Smooth muscle cell (in vitro differentiated cells): ENCODE data around the gene TUBGCP4. TPM values are rescaled to one million over a fixed set of nuclear protein-coding genes. Genes with fewer than 3 reads are reported as not detected.

Source experiments
- DNase-seq: peaks from one replicate; lab custom pipeline; 2025; ENCODE audit not compliant: unreplicated experiment; lab: John Stamatoyannopoulos, UW
- H2AFZ ChIP-seq: fragments of 200-600 bp; sonication (generic); 2 replicates; pipeline ENCODE4 v1.6.0; 2016; ENCODE audit warnings: antibody characterized with exemption, low read depth, mild to moderate bottlenecking
- H3F3A ChIP-seq: fragments of 200-600 bp; sonication (generic); 2 replicates; pipeline ENCODE4 v1.6.0; 2017; ENCODE audit warnings: antibody characterized with exemption, low read depth
- H3K27ac ChIP-seq: fragments of 200-600 bp; sonication (generic); 2 replicates; pipeline ENCODE4 v1.5.1; 2016; ENCODE audit warnings: low read depth, mild to moderate bottlenecking
- H3K27me3 ChIP-seq: fragments of 200-600 bp; sonication (generic); 2 replicates; pipeline ENCODE4 v1.6.1; 2016; ENCODE audit warnings: low read depth, mild to moderate bottlenecking
- H3K36me3 ChIP-seq: fragments of 200-600 bp; sonication (generic); 2 replicates; pipeline ENCODE4 v1.5.1; 2016; ENCODE audit warnings: low read depth
- H3K4me1 ChIP-seq: fragments of 200-600 bp; sonication (generic); 2 replicates; pipeline ENCODE4 v1.5.1; 2016; ENCODE audit warnings: low read depth
- H3K4me2 ChIP-seq: fragments of 200-600 bp; sonication (generic); 2 replicates; pipeline ENCODE4 v1.6.0; 2016; ENCODE audit warnings: mild to moderate bottlenecking
- H3K4me3 ChIP-seq: fragments of 200-600 bp; sonication (generic); 2 replicates; pipeline ENCODE4 v1.5.1; 2016; ENCODE audit warnings: mild to moderate bottlenecking
- H3K79me2 ChIP-seq: fragments of 200-600 bp; sonication (generic); 2 replicates; pipeline ENCODE4 v1.6.0; 2016; ENCODE audit warnings: low read depth, mild to moderate bottlenecking
- H3K9ac ChIP-seq: fragments of 200-600 bp; sonication (generic); 2 replicates; pipeline ENCODE4 v1.6.0; 2016; ENCODE audit warnings: low read depth
- H3K9me3 ChIP-seq: fragments of 200-600 bp; sonication (generic); replicated peaks from 2 replicates; pipeline ENCODE4 v1.5.1; 2016; ENCODE audit warnings: low read depth
- H4K20me1 ChIP-seq: fragments of 200-600 bp; sonication (generic); 2 replicates; pipeline ENCODE4 v1.6.0; 2016; ENCODE audit warnings: low read depth
- CTCF ChIP-seq: fragments of 200-600 bp; sonication (generic); IDR thresholded peaks from 2 replicates; pipeline ENCODE4 v1.5.1; 2017; ENCODE audit warnings: borderline replicate concordance, mild to moderate bottlenecking, antibody characterized with exemption; ENCODE audit not compliant: insufficient read depth, poor library complexity, severe bottlenecking
- WGBS: methylation state at CpG from one replicate; pipeline ENCODE4 v1.1.7; 2016; ENCODE audit warnings: low lambda C conversion rate; 5-methylcytosine and 5-hydroxymethylcytosine counted together
- polyA plus RNA-seq: library from polyadenylated mRNA; unstranded; fragments of >200 nt; fragmentation: Nextera tagmentation; extraction: Ambion mirVana; gene quantifications from 2 replicates; pipeline ENCODE4 v1.2.1, GENCODE V29; 2016
- total RNA-seq: library from RNA; depleted of rRNA; stranded (reverse); fragments of >200 nt; gene quantifications from 2 replicates; pipeline ENCODE4 v1.2.3, GENCODE V29; 2014

Gene TUBGCP4
- total and polyA plus RNA-seq, 2 experiments from 2014 or later: 10.2 to 11.4 TPM

- Histone ChIP-seq H3K79me2 (no peaks in the 10 kb centered on the region), H3K36me3 (peaks cover 19% of the 10 kb centered on the region), H2AFZ (no peak overlapping the region), H3K27ac (no peak overlapping the region), H3F3A (no peaks in the 10 kb centered on the region), H3K4me1 (no peaks in the 10 kb centered on the region), H3K4me3 (no peak overlapping the region), H3K9ac (no peak overlapping the region), H3K9me3 (no peaks in the 10 kb centered on the region), H3K27me3 (no peaks in the 10 kb centered on the region), H4K20me1 (no peaks in the 10 kb centered on the region), H3K4me2 (no peak overlapping the region)
- WGBS: 97% methylated on average over 3 of the region's 3 CpGs
- no peak for TF ChIP-seq CTCF
- DNase-seq: no peak
Observed at GRCh38 chr15:43402255-43402654, 31.4 kb downstream of the TUBGCP4 start.

GRCh38 chr15:43403616-43404015 lies 32.7 kb downstream of the TUBGCP4 start:
- H2AFZ ChIP-seq: no peak overlapping the region
- no peaks in the 10 kb centered on the region for H3K79me2 ChIP-seq
- WGBS: 93% methylated on average over 8 of the region's 8 CpGs
- no peaks in the 10 kb centered on the region for H4K20me1 ChIP-seq
- H3K4me2 ChIP-seq: no peak overlapping the region
- peaks cover 21% of the 10 kb centered on the region for H3K36me3 ChIP-seq
- H3K4me1 ChIP-seq: no peaks in the 10 kb centered on the region
- no peak overlapping the region for H3K4me3 ChIP-seq
- no peaks in the 10 kb centered on the region for H3K9me3 ChIP-seq
- DNase-seq: no peak
- H3F3A ChIP-seq: no peaks in the 10 kb centered on the region
- TF ChIP-seq CTCF: no peak
- H3K27ac ChIP-seq: no peak overlapping the region
- H3K27me3 ChIP-seq: no peaks in the 10 kb centered on the region
- no peak overlapping the region for H3K9ac ChIP-seq

GRCh38 chr15:43404130-43404529 lies 33.2 kb downstream of the TUBGCP4 start:
- DNase-seq: no peak
- H3K4me3 ChIP-seq: no peak overlapping the region
- H3K9me3 ChIP-seq: no peaks in the 10 kb centered on the region
- no peaks in the 10 kb centered on the region for H3K79me2 ChIP-seq
- H3K4me1 ChIP-seq: no peaks in the 10 kb centered on the region
- H3F3A ChIP-seq: no peaks in the 10 kb centered on the region
- TF ChIP-seq CTCF: no peak
- H3K27me3 ChIP-seq: no peaks in the 10 kb centered on the region
- 95% methylated on average over 5 of the region's 5 CpGs for WGBS
- no peak overlapping the region for H3K9ac ChIP-seq
- H4K20me1 ChIP-seq: no peaks in the 10 kb centered on the region
- H3K27ac ChIP-seq: no peak overlapping the region
- H3K36me3 ChIP-seq: peaks cover 26% of the 10 kb centered on the region
- H2AFZ ChIP-seq: no peak overlapping the region
- H3K4me2 ChIP-seq: no peak overlapping the region

- H3K4me1 ChIP-seq: no peaks in the 10 kb centered on the region
- H3K79me2 ChIP-seq: no peaks in the 10 kb centered on the region
- no peak overlapping the region for H2AFZ ChIP-seq
- TF ChIP-seq CTCF: no peak
- no peak overlapping the region for H3K9ac ChIP-seq
- H3F3A ChIP-seq: no peaks in the 10 kb centered on the region
- H3K9me3 ChIP-seq: no peaks in the 10 kb centered on the region
- no peak for DNase-seq
- H3K36me3 ChIP-seq: peaks cover 36% of the 10 kb centered on the region
- H3K4me3 ChIP-seq: no peak overlapping the region
- WGBS: 82% methylated on average over 2 of the region's 2 CpGs
- H4K20me1 ChIP-seq: peaks cover 8% of the 10 kb centered on the region
- H3K27me3 ChIP-seq: no peaks in the 10 kb centered on the region
- no peak overlapping the region for H3K4me2 ChIP-seq
- no peak overlapping the region for H3K27ac ChIP-seq
Observed at GRCh38 chr15:43406189-43406588, 35.3 kb downstream of the TUBGCP4 start.
